ENCODE results near the gene GATA3.

GRCh38 chr10:8049045-8049864 is 5.2 kb upstream of the GATA3 start:
- TF ChIP-seq GATA3 (IDR thresholded peaks at IDR 0.05; ENCODE audit: low read depth, low read length) (no peak), GATA2 (IDR thresholded peaks at IDR 0.05; ENCODE audit: low read depth, low read length) (no peak)
